Lower lobe of right lung (tissue), 2 donors: ENCODE data around the gene STK4. TPM values are rescaled to one million over a fixed set of nuclear protein-coding genes. Genes with fewer than 3 reads are reported as not detected.

Source experiments
- ATAC-seq, 2 donors: fragments of 200-7000 bp; cut with Tn5 transposase; one replicate each; pipeline ENCODE4 v1.9.1; 2020 to 2022; ENCODE audit warnings: mild to moderate bottlenecking in 2 of 2, moderate library complexity in 2 of 2
- DNase-seq: peaks from one replicate; pipeline ENCODE4 v3.0.0-alpha.2; 2020
- H3K27ac ChIP-seq: fragments of 200-600 bp; one replicate; pipeline ENCODE4 v1.8.0; 2022
- H3K27me3 ChIP-seq: fragments of 200-600 bp; one replicate; pipeline ENCODE4 v1.8.0; 2022; ENCODE audit warnings: low read depth
- H3K36me3 ChIP-seq: fragments of 200-600 bp; one replicate; pipeline ENCODE4 v1.8.0; 2022; ENCODE audit warnings: mild to moderate bottlenecking
- H3K4me1 ChIP-seq: fragments of 200-600 bp; one replicate; pipeline ENCODE4 v1.8.0; 2022
- H3K4me3 ChIP-seq: fragments of 200-600 bp; one replicate; pipeline ENCODE4 v1.8.0; 2022; ENCODE audit warnings: mild to moderate bottlenecking
- H3K9me3 ChIP-seq: fragments of 200-600 bp; one replicate; pipeline ENCODE4 v1.8.0; 2022
- intact Hi-C: fragments of 100-400 bp; cut with DNase I; formaldehyde crosslinking; loops from one replicate; pipeline ENCODE4 v1.11.0; 2022
- total RNA-seq: library from RNA; stranded (reverse); fragmentation: NEBNext Ultra II Directional; extraction: Animal tissue kit (Norgen Biotek cat#: 25700); gene quantifications from one replicate; pipeline ENCODE4 v1.2.1, GENCODE V29; 2021
- TF ChIP-seq, protein P1 (sequence below): fragments of 200-600 bp; IDR thresholded peaks from one replicate; pipeline ENCODE4 v1.8.0; 2022; ENCODE audit warnings: antibody characterized with exemption, mild to moderate bottlenecking
- donor health status: DM: no; HTN: yes; CAD: no; lungs with severe emphysema.

The STK4 gene
- total RNA-seq, 1 donor from 2014 or later: 73.4 TPM

- H3K27ac ChIP-seq: no peak overlapping the region
- no peak overlapping the region for H3K4me3 ChIP-seq
- H3K27me3 ChIP-seq: no peaks in the 10 kb centered on the region
- peaks cover 28% of the 10 kb centered on the region for H3K36me3 ChIP-seq
- no peak for DNase-seq
- no peaks in the 10 kb centered on the region for H3K4me1 ChIP-seq
- no peak for ATAC-seq
- TF ChIP-seq, protein P1, sequence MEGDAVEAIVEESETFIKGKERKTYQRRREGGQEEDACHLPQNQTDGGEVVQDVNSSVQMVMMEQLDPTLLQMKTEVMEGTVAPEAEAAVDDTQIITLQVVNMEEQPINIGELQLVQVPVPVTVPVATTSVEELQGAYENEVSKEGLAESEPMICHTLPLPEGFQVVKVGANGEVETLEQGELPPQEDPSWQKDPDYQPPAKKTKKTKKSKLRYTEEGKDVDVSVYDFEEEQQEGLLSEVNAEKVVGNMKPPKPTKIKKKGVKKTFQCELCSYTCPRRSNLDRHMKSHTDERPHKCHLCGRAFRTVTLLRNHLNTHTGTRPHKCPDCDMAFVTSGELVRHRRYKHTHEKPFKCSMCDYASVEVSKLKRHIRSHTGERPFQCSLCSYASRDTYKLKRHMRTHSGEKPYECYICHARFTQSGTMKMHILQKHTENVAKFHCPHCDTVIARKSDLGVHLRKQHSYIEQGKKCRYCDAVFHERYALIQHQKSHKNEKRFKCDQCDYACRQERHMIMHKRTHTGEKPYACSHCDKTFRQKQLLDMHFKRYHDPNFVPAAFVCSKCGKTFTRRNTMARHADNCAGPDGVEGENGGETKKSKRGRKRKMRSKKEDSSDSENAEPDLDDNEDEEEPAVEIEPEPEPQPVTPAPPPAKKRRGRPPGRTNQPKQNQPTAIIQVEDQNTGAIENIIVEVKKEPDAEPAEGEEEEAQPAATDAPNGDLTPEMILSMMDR: no peak
- no peaks in the 10 kb centered on the region for H3K9me3 ChIP-seq
- intact Hi-C loops: no loop called here
Observed at GRCh38 chr20:45064812-45065211, 98.5 kb downstream of the STK4 start.

- no peak for DNase-seq
- intact Hi-C loops: no loop called here
- no peaks in the 10 kb centered on the region for H3K27me3 ChIP-seq
- no peaks in the 10 kb centered on the region for H3K4me1 ChIP-seq
- TF ChIP-seq, protein P1: no peak
- no peaks in the 10 kb centered on the region for H3K9me3 ChIP-seq
- H3K27ac ChIP-seq: no peak overlapping the region
- peaks cover 28% of the 10 kb centered on the region for H3K36me3 ChIP-seq
- no peak overlapping the region for H3K4me3 ChIP-seq
- ATAC-seq: no peak
Observed at GRCh38 chr20:45066372-45066771, 100.1 kb downstream of the STK4 start.

DNA sequence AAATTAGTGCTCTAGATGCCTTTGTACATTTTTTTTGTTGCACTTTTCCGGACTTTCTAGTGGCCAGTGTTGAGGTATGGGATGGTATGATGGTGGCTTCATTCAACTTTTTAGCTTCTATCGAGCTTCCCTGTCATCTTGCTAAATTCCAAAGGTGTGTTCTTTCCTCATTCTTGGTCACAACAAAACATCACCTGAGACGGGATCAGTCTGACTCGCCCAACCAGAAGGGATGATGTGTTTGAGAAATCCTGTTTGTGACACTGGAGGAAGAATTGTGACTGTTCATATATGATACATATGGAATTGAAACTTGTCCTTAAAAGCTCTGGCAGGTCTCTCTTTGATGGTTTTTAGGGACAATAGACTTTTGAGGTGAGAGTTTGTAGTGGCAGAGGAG is 100.8 kb downstream of the STK4 start:
- intact Hi-C loops: no loop called here
- ATAC-seq (no peak), DNase-seq (no peak)
- Histone ChIP-seq H3K4me3 (no peak overlapping the region), H3K9me3 (no peaks in the 10 kb centered on the region), H3K27ac (no peak overlapping the region), H3K36me3 (peaks cover 28% of the 10 kb centered on the region), H3K4me1 (no peaks in the 10 kb centered on the region), H3K27me3 (no peaks in the 10 kb centered on the region)
- TF ChIP-seq, protein P1: no peak

- intact Hi-C loops: no loop called here
- Histone ChIP-seq H3K27me3 (no peaks in the 10 kb centered on the region), H3K27ac (no peak overlapping the region), H3K4me3 (no peak overlapping the region), H3K4me1 (no peaks in the 10 kb centered on the region), H3K36me3 (peaks cover 33% of the 10 kb centered on the region), H3K9me3 (no peaks in the 10 kb centered on the region)
- TF ChIP-seq, protein P1: no peak
- ATAC-seq (no peak), DNase-seq (no peak)
Observed at GRCh38 chr20:45067558-45067957, 101.2 kb downstream of the STK4 start.

GRCh38 chr20:45069261-45069660 is 102.9 kb downstream of the STK4 start:
- DNase-seq (no peak), ATAC-seq (no peak)
- Histone ChIP-seq H3K27ac (no peak overlapping the region), H3K4me3 (no peak overlapping the region), H3K4me1 (no peaks in the 10 kb centered on the region), H3K9me3 (no peaks in the 10 kb centered on the region), H3K27me3 (no peaks in the 10 kb centered on the region), H3K36me3 (peaks cover 46% of the 10 kb centered on the region)
- TF ChIP-seq, protein P1: no peak
- intact Hi-C loops: no loop called here
